Stimulated activated CD4-positive, alpha-beta T cell treated with anti-CD3 and anti-CD28 coated beads, TNF-alpha, amount 100 ng/mL, for 4 hours (primary cell): ENCODE results near the gene PLPP3.

ENCODE experiments used
- DNase-seq, 3 experiments: peaks; one replicate each; pipeline ENCODE4 v3.0.0-alpha.2; 2020; ENCODE audit warnings: low read depth in 3 of 3

The PLPP3 gene

GRCh38 chr1:56547977-56548376, 31.4 kb downstream of the PLPP3 start:
- no peak for DNase-seq

GRCh38 chr1:56547473-56547872, 31.9 kb downstream of the PLPP3 start:
- no peak for DNase-seq

GRCh38 chr1:56545711-56546110, 33.7 kb downstream of the PLPP3 start:
- no peak for DNase-seq

- no peak for DNase-seq
These were observed 35.4 kb downstream of the PLPP3 start for GRCh38 chr1:56543783-56544612.

- no peak for DNase-seq
These were observed 36.7 kb downstream of the PLPP3 start for GRCh38 chr1:56542651-56543050.

- DNase-seq = no peak
These were observed 38.0 kb downstream of the PLPP3 start for GRCh38 chr1:56541408-56541807.

GRCh38 chr1:56540467-56540866, 38.9 kb downstream of the PLPP3 start:
- DNase-seq = no peak

- no peak for DNase-seq
These were observed 39.8 kb downstream of the PLPP3 start for GRCh38 chr1:56539520-56539931.

- no peak for DNase-seq
These were observed 40.8 kb downstream of the PLPP3 start for GRCh38 chr1:56538532-56538931.

- no peak for DNase-seq
These were observed 41.7 kb downstream of the PLPP3 start for GRCh38 chr1:56537660-56538059.

GRCh38 chr1:56535939-56536338, 43.4 kb downstream of the PLPP3 start:
- DNase-seq = no peak

- no peak for DNase-seq
These were observed 44.0 kb downstream of the PLPP3 start for GRCh38 chr1:56535362-56535761.

GRCh38 chr1:56534130-56534651, 45.2 kb downstream of the PLPP3 start:
- no peak for DNase-seq

- no peak for DNase-seq
These were observed 45.7 kb downstream of the PLPP3 start for GRCh38 chr1:56533621-56534020.

GRCh38 chr1:56533197-56533596, 46.2 kb downstream of the PLPP3 start:
- no peak for DNase-seq

GRCh38 chr1:56532350-56532683, 47.0 kb downstream of the PLPP3 start:
- DNase-seq = no peak

- no peak for DNase-seq
These were observed 47.6 kb downstream of the PLPP3 start for GRCh38 chr1:56531624-56532349.

- no peak for DNase-seq
These were observed 49.6 kb downstream of the PLPP3 start for GRCh38 chr1:56529801-56530200.

GRCh38 chr1:56527548-56528302, 51.6 kb downstream of the PLPP3 start:
- no peak for DNase-seq

GRCh38 chr1:56526571-56527174, 52.7 kb downstream of the PLPP3 start:
- DNase-seq = no peak

GRCh38 chr1:56525489-56526041, 53.8 kb downstream of the PLPP3 start:
- DNase-seq = no peak

- no peak for DNase-seq
These were observed 55.1 kb downstream of the PLPP3 start for GRCh38 chr1:56524263-56524662.
